ENCODE measurements around the gene AFDN. TPM values are rescaled to one million over a fixed set of nuclear protein-coding genes. Genes with fewer than 3 reads are reported as not detected.

AFDN gene
- total RNA-seq, 1 donor from 2014 or later: 357 TPM

DNA sequence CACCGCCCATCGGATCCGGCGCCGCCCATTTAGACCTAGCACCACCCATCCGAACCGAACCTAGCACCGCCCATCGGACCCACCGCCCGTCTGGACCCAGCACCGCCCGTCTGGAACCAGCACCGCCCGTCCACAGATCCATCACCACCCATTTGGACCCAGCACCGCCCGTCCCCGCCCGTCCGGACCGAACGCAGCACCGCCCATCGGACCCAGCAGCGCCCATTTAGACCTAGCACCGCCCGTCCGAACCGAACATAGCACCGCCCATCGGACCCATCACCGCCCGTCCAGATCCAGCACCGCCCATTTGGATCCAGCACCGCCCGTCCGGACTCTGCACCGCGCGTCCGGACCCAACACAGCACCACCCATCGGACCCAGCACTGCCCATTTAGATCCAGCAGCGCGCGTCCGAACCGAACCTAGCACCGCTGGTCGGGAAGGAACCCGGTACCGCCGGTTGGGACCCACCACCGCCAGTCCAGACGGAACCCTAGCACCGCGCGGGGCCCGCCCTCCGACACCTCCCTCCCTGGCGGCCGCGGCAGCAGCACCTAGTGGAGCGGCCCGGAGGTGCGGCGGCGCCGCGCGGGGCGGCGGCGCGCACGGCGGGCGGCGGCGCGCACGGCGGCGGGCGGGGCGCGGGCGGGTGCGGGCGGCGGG is 348 bp upstream of the AFDN start:
- peak overlapping the region; percentile 73 for H2AFZ ChIP-seq (replicated peaks)
- H3K27me3 Mint-ChIP-seq (ENCODE audit: insufficient read depth, low read depth): peaks cover 9% of the 10 kb centered on the region
- peaks cover 30% of the 10 kb centered on the region for H3F3A ChIP-seq (ENCODE audit: low read depth)
- no peak overlapping the region for H3K27ac ChIP-seq
- peaks cover 3% of the 10 kb centered on the region for H3K36me3 ChIP-seq
- H3K79me2 ChIP-seq (ENCODE audit: low read depth): peaks cover 46% of the 10 kb centered on the region
- H3K27me3 ChIP-seq: no peaks in the 10 kb centered on the region
- peak overlapping the region; percentile 96 for H3K4me3 Mint-ChIP-seq
- peak overlapping the region; percentile 88 for H3K4me2 ChIP-seq
- peaks cover 29% of the 10 kb centered on the region for H3K4me1 ChIP-seq
- DNase-seq (ENCODE audit: low spot score): no peak
- H3K9ac ChIP-seq: peak overlapping the region; percentile 56
- no peaks in the 10 kb centered on the region for H3K9me3 ChIP-seq (ENCODE audit: low read depth)
- peaks cover 3% of the 10 kb centered on the region for H3K9me3 Mint-ChIP-seq
- H4K20me1 ChIP-seq (ENCODE audit: low read depth): peaks cover 39% of the 10 kb centered on the region
- H3K4me1 Mint-ChIP-seq: peaks cover 45% of the 10 kb centered on the region
- peak overlapping the region; percentile 84 for H3K27ac Mint-ChIP-seq
- peak overlapping the region; percentile 82 for H3K4me3 ChIP-seq
- TF ChIP-seq EZH2 (IDR thresholded peaks at IDR 0.05) (no peak), CTCF (IDR thresholded peaks at IDR 0.05) (peak; percentile 45), EZH2phosphoT487 (IDR thresholded peaks at IDR 0.05) (no peak)
- peaks cover 15% of the 10 kb centered on the region for H3K36me3 Mint-ChIP-seq

DNA sequence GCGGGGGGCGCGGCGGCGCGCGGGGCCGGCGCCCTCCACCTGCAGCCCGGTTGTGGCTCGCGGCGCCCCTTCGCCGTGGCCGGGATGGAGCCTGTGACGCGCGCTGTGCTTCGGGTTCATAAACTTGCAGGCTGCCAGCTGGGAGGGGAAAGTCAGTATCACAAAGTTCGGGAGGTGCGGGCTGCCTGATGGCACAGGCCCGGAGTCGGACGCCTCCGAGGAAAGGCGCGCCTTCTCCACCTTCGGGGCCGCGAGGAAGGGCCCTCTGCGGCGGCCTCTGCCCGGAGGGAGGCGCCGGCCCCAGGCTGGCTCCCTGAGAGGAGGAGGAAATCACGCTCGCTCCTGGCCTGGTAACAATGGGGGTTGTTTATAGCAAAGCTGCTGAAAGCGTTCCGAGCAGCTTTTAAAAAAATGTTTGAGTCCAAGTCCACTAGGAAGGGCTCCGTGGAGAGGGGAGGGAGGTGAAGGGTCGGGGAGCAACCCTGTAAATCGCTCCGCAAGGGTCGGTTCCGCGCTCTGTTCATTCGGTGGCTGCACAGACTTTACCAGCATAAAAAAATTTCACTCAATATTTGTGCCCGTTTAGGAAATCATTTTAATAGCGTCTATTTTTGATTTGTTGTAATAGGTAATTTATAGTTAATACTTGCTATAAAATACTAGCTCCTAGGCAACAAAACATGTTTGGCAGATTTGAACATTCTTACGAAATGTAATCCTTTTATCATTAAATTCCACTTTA is 1.0 kb downstream of the AFDN start:
- Mint-ChIP-seq H3K4me1 (peaks cover 54% of the 10 kb centered on the region), H3K27ac (peak overlapping the region; percentile 93), H3K36me3 (peaks cover 7% of the 10 kb centered on the region), H3K4me3 (peak overlapping the region; percentile 98), H3K9me3 (peaks cover 3% of the 10 kb centered on the region), H3K27me3 (ENCODE audit: insufficient read depth, low read depth) (peaks cover 7% of the 10 kb centered on the region)
- peaks cover 53% of the 10 kb centered on the region for H4K20me1 ChIP-seq (ENCODE audit: low read depth)
- peaks cover 30% of the 10 kb centered on the region for H3F3A ChIP-seq (ENCODE audit: low read depth)
- no peaks in the 10 kb centered on the region for H3K27me3 ChIP-seq
- peak overlapping the region; percentile 81 for H3K4me3 ChIP-seq
- H3K36me3 ChIP-seq: peaks cover 3% of the 10 kb centered on the region
- H3K27ac ChIP-seq: peak overlapping the region; percentile 33
- TF ChIP-seq EZH2 (IDR thresholded peaks at IDR 0.05) (no peak), CTCF (IDR thresholded peaks at IDR 0.05) (no peak), EZH2phosphoT487 (IDR thresholded peaks at IDR 0.05) (no peak)
- H2AFZ ChIP-seq (replicated peaks): no peak overlapping the region
- no peaks in the 10 kb centered on the region for H3K9me3 ChIP-seq (ENCODE audit: low read depth)
- H3K4me1 ChIP-seq: peaks cover 35% of the 10 kb centered on the region
- DNase-seq (ENCODE audit: low spot score): peak; percentile 77
- H3K4me2 ChIP-seq: peak overlapping the region; percentile 90
- peaks cover 60% of the 10 kb centered on the region for H3K79me2 ChIP-seq (ENCODE audit: low read depth)
- peak overlapping the region; percentile 50 for H3K9ac ChIP-seq

- Histone ChIP-seq H2AFZ (replicated peaks) (no peak overlapping the region), H3K27me3 (no peaks in the 10 kb centered on the region), H3K27ac (no peak overlapping the region), H3K36me3 (peaks cover 3% of the 10 kb centered on the region), H3F3A (ENCODE audit: low read depth) (peaks cover 30% of the 10 kb centered on the region), H4K20me1 (ENCODE audit: low read depth) (peaks cover 60% of the 10 kb centered on the region), H3K4me3 (peak overlapping the region; percentile 81), H3K9me3 (ENCODE audit: low read depth) (no peaks in the 10 kb centered on the region), H3K4me1 (peaks cover 42% of the 10 kb centered on the region), H3K79me2 (ENCODE audit: low read depth) (peaks cover 67% of the 10 kb centered on the region), H3K9ac (peak overlapping the region; percentile 50), H3K4me2 (peak overlapping the region; percentile 90)
- Mint-ChIP-seq H3K4me1 (peaks cover 60% of the 10 kb centered on the region), H3K9me3 (peaks cover 3% of the 10 kb centered on the region), H3K36me3 (peaks cover 4% of the 10 kb centered on the region), H3K4me3 (peak overlapping the region; percentile 98), H3K27ac (peak overlapping the region; percentile 93), H3K27me3 (ENCODE audit: insufficient read depth, low read depth) (peaks cover 7% of the 10 kb centered on the region)
- TF ChIP-seq EZH2phosphoT487 (IDR thresholded peaks at IDR 0.05) (no peak), CTCF (IDR thresholded peaks at IDR 0.05) (no peak), EZH2 (IDR thresholded peaks at IDR 0.05) (no peak)
- no peak for DNase-seq (ENCODE audit: low spot score)
Observed at GRCh38 chr6:167828325-167828956, 1.7 kb downstream of the AFDN start.

Measured in neural progenitor cell (in vitro differentiated cells).